HEK293 (cell line): ENCODE data around the gene LCAT.

Experiments
- BCL11B ChIP-seq: fragments of 450-650 bp; formaldehyde crosslinking; IDR thresholded peaks from 2 replicates; pipeline ENCODE4 v1.5.1; 2016; ENCODE audit warnings: low read depth, missing biosample characterization, missing genetic modification characterization
- BCL6B ChIP-seq: fragments of 450-650 bp; formaldehyde crosslinking; IDR thresholded peaks from 2 replicates; pipeline ENCODE4 v1.5.1; 2017; ENCODE audit warnings: missing biosample characterization, missing genetic modification characterization
- FEZF1 ChIP-seq: fragments of 450-650 bp; formaldehyde crosslinking; IDR thresholded peaks from 2 replicates; pipeline ENCODE4 v1.5.1; 2016; ENCODE audit warnings: missing biosample characterization, missing genetic modification characterization
- GLI2 ChIP-seq: fragments of 450-650 bp; formaldehyde crosslinking; IDR thresholded peaks from 2 replicates; pipeline ENCODE4; 2017; ENCODE audit warnings: missing biosample characterization, missing genetic modification characterization, low read depth, borderline replicate concordance
- PRDM4 ChIP-seq: fragments of 450-650 bp; formaldehyde crosslinking; IDR thresholded peaks from 2 replicates; pipeline ENCODE4 v1.5.1; 2017; ENCODE audit warnings: missing biosample characterization, missing genetic modification characterization
- SCRT1 ChIP-seq: fragments of 450-650 bp; formaldehyde crosslinking; IDR thresholded peaks from 2 replicates; pipeline ENCODE4 v1.5.1; 2016; ENCODE audit warnings: missing biosample characterization, missing genetic modification characterization, borderline replicate concordance
- SP2 ChIP-seq: fragments of 450-650 bp; formaldehyde crosslinking; IDR thresholded peaks from 2 replicates; pipeline ENCODE4 v1.5.1; 2016; ENCODE audit warnings: missing biosample characterization, missing genetic modification characterization
- SP3 ChIP-seq: fragments of 450-650 bp; formaldehyde crosslinking; IDR thresholded peaks from 2 replicates; pipeline ENCODE4 v1.5.1; 2016; ENCODE audit warnings: missing biosample characterization, missing genetic modification characterization
- WT1 ChIP-seq: fragments of 450-650 bp; formaldehyde crosslinking; IDR thresholded peaks from 2 replicates; pipeline ENCODE4 v1.5.1; 2016; ENCODE audit warnings: missing biosample characterization, missing genetic modification characterization
- ZBTB48 ChIP-seq: fragments of 450-650 bp; formaldehyde crosslinking; IDR thresholded peaks from 2 replicates; pipeline ENCODE4 v1.5.1; 2016; ENCODE audit warnings: missing biosample characterization, missing genetic modification characterization
- ZBTB8A ChIP-seq: fragments of 450-650 bp; formaldehyde crosslinking; IDR thresholded peaks from 2 replicates; pipeline ENCODE4 v1.5.1; 2016; ENCODE audit warnings: missing biosample characterization, missing genetic modification characterization
- ZIC2 ChIP-seq: fragments of 450-650 bp; formaldehyde crosslinking; IDR thresholded peaks from 2 replicates; pipeline ENCODE4 v1.5.1; 2016; ENCODE audit warnings: missing biosample characterization, missing genetic modification characterization
- ZNF121 ChIP-seq: fragments of 450-650 bp; formaldehyde crosslinking; IDR thresholded peaks from 2 replicates; pipeline ENCODE4 v1.5.1; 2016; ENCODE audit warnings: missing biosample characterization, missing genetic modification characterization
- ZNF138 ChIP-seq: fragments of 450-650 bp; formaldehyde crosslinking; IDR thresholded peaks from 2 replicates; pipeline ENCODE4 v1.5.1; 2016; ENCODE audit warnings: missing biosample characterization, missing genetic modification characterization, borderline replicate concordance
- ZNF174 ChIP-seq: fragments of 450-650 bp; formaldehyde crosslinking; IDR thresholded peaks from 2 replicates; pipeline ENCODE4 v1.5.0; 2017; ENCODE audit warnings: missing biosample characterization, mild to moderate bottlenecking, missing genetic modification characterization
- ZNF18 ChIP-seq: fragments of 450-650 bp; formaldehyde crosslinking; IDR thresholded peaks from 2 replicates; pipeline ENCODE4 v1.5.1; 2016; ENCODE audit warnings: missing biosample characterization, missing genetic modification characterization
- ZNF19 ChIP-seq: fragments of 450-650 bp; formaldehyde crosslinking; IDR thresholded peaks from 2 replicates; pipeline ENCODE4; 2016; ENCODE audit warnings: missing biosample characterization, missing genetic modification characterization, low read depth
- ZNF221 ChIP-seq: fragments of 450-650 bp; formaldehyde crosslinking; IDR thresholded peaks from 2 replicates; pipeline ENCODE4 v1.5.1; 2017; ENCODE audit warnings: missing biosample characterization, missing genetic modification characterization, borderline replicate concordance
- ZNF26 ChIP-seq: fragments of 450-650 bp; formaldehyde crosslinking; IDR thresholded peaks from 2 replicates; pipeline ENCODE4 v1.5.1; 2016; ENCODE audit warnings: missing biosample characterization, missing genetic modification characterization
- ZNF366 ChIP-seq: fragments of 450-650 bp; formaldehyde crosslinking; conservative IDR thresholded peaks from 2 replicates; pipeline ENCODE4 v1.5.1; 2016; ENCODE audit warnings: missing biosample characterization, missing genetic modification characterization
- ZNF510 ChIP-seq: fragments of 450-650 bp; formaldehyde crosslinking; IDR thresholded peaks from 2 replicates; pipeline ENCODE4 v1.5.1; 2018; ENCODE audit warnings: mild to moderate bottlenecking, missing genetic modification characterization, missing biosample characterization; ENCODE audit not compliant: insufficient replicate concordance
- ZNF514 ChIP-seq: fragments of 450-650 bp; formaldehyde crosslinking; IDR thresholded peaks from 2 replicates; pipeline ENCODE4 v1.5.1; 2016; ENCODE audit warnings: missing biosample characterization, missing genetic modification characterization
- ZNF558 ChIP-seq: fragments of 450-650 bp; formaldehyde crosslinking; IDR thresholded peaks from 2 replicates; pipeline ENCODE4 v1.5.1; 2016; ENCODE audit warnings: missing biosample characterization, missing genetic modification characterization
- ZNF585B ChIP-seq: fragments of 450-650 bp; formaldehyde crosslinking; IDR thresholded peaks from 2 replicates; pipeline ENCODE4 v1.5.1; 2016; ENCODE audit warnings: missing biosample characterization, missing genetic modification characterization
- ZNF664 ChIP-seq: fragments of 450-650 bp; formaldehyde crosslinking; IDR thresholded peaks from 2 replicates; pipeline ENCODE4 v1.5.1; 2016; ENCODE audit warnings: missing biosample characterization, missing genetic modification characterization
- ZNF692 ChIP-seq: fragments of 450-650 bp; formaldehyde crosslinking; IDR thresholded peaks from 2 replicates; pipeline ENCODE4 v1.5.1; 2016; ENCODE audit warnings: missing biosample characterization, missing genetic modification characterization
- ZNF791 ChIP-seq: fragments of 450-650 bp; formaldehyde crosslinking; IDR thresholded peaks from 2 replicates; pipeline ENCODE4 v1.5.1; 2016; ENCODE audit warnings: missing biosample characterization, missing genetic modification characterization
- ZSCAN16 ChIP-seq: fragments of 450-650 bp; formaldehyde crosslinking; IDR thresholded peaks from 2 replicates; pipeline ENCODE4 v1.5.1; 2016; ENCODE audit warnings: missing biosample characterization, missing genetic modification characterization
- TF ChIP-seq, protein P1 (sequence below): fragments of 450-650 bp; formaldehyde crosslinking; IDR thresholded peaks from 2 replicates; pipeline ENCODE4 v1.5.1; 2016; ENCODE audit warnings: missing biosample characterization, missing genetic modification characterization
- TF ChIP-seq, protein P2 (sequence below): fragments of 450-650 bp; formaldehyde crosslinking; IDR thresholded peaks from 2 replicates; pipeline ENCODE4 v1.5.1; 2016; ENCODE audit warnings: missing biosample characterization, missing genetic modification characterization

The LCAT gene

DNA sequence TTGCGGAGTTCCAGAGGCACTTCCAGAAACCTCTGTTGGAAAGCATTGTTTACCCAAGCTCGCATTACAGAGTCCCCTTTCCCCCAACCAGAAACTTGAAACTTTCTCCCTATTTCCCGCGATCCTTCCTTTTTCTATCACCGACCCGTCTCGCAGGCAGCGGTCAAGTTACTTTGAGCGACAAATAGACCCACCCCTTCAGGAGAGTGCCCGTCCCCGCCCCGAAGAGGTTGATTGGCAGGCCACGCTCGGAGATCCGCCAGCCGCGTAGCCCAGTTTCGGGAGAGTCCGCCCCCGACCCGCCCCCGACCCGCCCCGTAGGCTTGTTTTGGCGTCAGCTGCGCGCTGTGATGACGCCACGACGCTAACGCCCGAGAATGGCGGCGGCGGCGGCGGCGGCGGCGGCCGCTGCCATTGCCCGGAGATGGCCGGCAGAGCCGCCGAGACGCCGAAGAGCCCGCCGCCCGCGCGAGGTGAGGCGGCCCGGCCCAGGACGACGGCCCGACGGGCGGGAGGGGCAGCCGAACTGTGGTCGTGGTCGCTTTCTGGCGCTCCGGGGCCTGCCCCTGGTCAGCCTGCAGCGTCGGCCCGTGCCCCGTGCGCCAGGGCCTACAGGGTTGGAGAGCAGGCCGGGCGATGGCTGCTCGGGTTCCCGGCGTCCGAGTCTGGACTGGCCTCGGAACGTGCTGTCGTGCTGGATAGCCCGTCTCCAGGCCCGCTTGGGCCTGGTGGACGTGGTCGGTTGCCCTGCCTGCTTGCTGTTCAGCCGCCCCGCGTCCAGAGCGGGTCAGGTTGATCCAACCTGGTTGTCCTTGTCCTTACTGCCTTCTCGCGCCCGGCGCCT is 50.8 kb downstream of the LCAT start, which contains the start of gene PSKH1 (continued):
- TF ChIP-seq ZNF19 (tag by site-specific recombination) (no peak), ZNF121 (tag by site-specific recombination) (no peak), SCRT1 (tag by site-specific recombination) (no peak), FEZF1 (no peak), ZNF366 (tag by site-specific recombination) (peak; percentile 84), ZIC2 (tag by site-specific recombination) (no peak), ZBTB8A (no peak), ZBTB48 (no peak), WT1 (tag by site-specific recombination) (no peak), ZNF18 (tag by site-specific recombination) (no peak), ZNF514 (tag by site-specific recombination) (no peak), ZNF558 (tag by site-specific recombination) (no peak), GLI2 (tag by site-specific recombination) (no peak), ZNF26 (tag by site-specific recombination) (no peak), ZNF664 (tag by site-specific recombination) (no peak), BCL11B (tag by site-specific recombination) (no peak), PRDM4 (peak; percentile 17; the same call in 1 of the 2 replicates), ZNF692 (no peak), ZSCAN16 (tag by site-specific recombination) (no peak), SP2 (tag by site-specific recombination) (peak; percentile 95), ZNF510 (tag by site-specific recombination) (no peak), ZNF221 (tag by site-specific recombination) (no peak), ZNF174 (tag by site-specific recombination) (no peak), ZNF138 (tag by site-specific recombination) (no peak), ZNF585B (tag by site-specific recombination) (no peak), SP3 (tag by site-specific recombination) (peak; percentile 93), ZNF791 (tag by site-specific recombination) (no peak), BCL6B (tag by site-specific recombination) (no peak)
- TF ChIP-seq, protein P1, sequence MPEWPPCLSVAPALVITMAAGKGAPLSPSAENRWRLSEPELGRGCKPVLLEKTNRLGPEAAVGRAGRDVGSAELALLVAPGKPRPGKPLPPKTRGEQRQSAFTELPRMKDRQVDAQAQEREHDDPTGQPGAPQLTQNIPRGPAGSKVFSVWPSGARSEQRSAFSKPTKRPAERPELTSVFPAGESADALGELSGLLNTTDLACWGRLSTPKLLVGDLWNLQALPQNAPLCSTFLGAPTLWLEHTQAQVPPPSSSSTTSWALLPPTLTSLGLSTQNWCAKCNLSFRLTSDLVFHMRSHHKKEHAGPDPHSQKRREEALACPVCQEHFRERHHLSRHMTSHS (tag by site-specific recombination): no peak
- TF ChIP-seq, protein P2, sequence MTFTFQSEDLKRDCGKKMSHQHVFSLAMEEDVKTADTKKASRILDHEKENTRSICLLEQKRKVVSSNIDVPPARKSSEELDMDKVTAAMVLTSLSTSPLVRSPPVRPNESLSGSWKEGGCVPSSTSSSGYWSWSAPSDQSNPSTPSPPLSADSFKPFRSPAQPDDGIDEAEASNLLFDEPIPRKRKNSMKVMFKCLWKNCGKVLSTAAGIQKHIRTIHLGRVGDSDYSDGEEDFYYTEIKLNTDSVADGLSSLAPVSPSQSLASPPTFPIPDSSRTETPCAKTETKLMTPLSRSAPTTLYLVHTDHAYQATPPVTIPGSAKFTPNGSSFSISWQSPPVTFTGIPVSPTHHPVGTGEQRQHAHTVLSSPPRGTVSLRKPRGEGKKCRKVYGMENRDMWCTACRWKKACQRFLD (tag by site-specific recombination): no peak
